Peyer's patch (tissue), 4 donors: Measurements from ENCODE around the gene TANGO2.

Source experiments
- POLR2A ChIP-seq, 2 donors: fragments of 450-650 bp; IDR thresholded peaks; one replicate each; pipeline ENCODE4 v1.5.1; 2017; ENCODE audit warnings: antibody characterized with exemption in 2 of 2, mild to moderate bottlenecking in 2 of 2, moderate library complexity in 2 of 2
- TF ChIP-seq, protein P1 (sequence below), 6 experiments: fragments of 450-650 bp in 4 of 6; fragments of 200-600 bp in 2 of 6; sonication (generic) in 1 of 6; IDR thresholded peaks; one replicate each; pipeline ENCODE4 v1.5.1; 2017 to 2019; ENCODE audit warnings: antibody characterized with exemption in 6 of 6, mild to moderate bottlenecking in 3 of 6, moderate library complexity in 1 of 6

DNA sequence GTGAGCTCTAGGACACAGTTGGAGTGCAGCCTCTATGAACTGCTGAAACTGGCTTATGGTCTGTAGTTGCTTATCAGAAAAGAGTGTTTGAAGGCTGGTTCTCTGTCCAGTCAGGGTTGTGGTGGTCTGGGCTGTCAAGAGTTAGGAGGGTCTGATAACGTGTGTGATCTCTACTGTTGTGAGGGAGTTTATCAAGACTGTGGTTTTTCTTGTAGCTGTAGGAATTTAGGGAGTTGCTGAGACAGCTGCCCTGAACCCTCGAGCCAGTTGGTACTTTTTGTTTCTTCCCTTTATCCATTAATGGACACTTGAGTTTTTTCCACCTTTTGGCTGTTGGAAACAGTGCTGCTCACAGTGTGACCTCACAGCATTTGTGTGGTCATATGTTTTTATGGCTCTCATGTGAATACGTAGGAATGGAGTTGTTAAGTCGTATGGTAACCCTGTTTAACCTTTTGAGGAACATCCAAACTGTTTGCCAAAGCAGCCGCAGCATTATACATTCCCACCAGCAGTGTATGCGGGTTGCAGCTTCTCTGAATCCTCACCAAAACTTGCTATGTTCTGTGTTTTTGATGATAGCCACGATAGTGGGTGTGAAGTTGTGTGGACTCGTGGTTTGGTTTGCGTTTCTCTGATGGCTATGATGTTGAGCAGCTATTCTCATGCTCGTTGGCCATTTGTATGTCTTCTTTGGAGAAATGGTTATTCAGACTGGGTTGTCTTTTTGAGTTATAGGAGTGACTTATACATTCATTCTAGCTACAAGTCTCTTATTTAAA lies 38.3 kb downstream of the TANGO2 start:
- TF ChIP-seq, protein P1, sequence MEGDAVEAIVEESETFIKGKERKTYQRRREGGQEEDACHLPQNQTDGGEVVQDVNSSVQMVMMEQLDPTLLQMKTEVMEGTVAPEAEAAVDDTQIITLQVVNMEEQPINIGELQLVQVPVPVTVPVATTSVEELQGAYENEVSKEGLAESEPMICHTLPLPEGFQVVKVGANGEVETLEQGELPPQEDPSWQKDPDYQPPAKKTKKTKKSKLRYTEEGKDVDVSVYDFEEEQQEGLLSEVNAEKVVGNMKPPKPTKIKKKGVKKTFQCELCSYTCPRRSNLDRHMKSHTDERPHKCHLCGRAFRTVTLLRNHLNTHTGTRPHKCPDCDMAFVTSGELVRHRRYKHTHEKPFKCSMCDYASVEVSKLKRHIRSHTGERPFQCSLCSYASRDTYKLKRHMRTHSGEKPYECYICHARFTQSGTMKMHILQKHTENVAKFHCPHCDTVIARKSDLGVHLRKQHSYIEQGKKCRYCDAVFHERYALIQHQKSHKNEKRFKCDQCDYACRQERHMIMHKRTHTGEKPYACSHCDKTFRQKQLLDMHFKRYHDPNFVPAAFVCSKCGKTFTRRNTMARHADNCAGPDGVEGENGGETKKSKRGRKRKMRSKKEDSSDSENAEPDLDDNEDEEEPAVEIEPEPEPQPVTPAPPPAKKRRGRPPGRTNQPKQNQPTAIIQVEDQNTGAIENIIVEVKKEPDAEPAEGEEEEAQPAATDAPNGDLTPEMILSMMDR (IDR thresholded peaks at IDR 0.05): no peak
- no peak for TF ChIP-seq POLR2A (IDR thresholded peaks at IDR 0.05)
